ENCODE data around the gene PDXDC1.
"Not testable (repeated sequence)": the region's sequence is repeated elsewhere in the genome, so short reads cannot be mapped to it uniquely, and the experiment has no call there.

Gene PDXDC1

GRCh38 chr16:15015671-15016070 lies 40.8 kb downstream of the PDXDC1 start:
- H3K27ac ChIP-seq; intact Hi-C loops (cut with DNase I; ENCODE audit: low total_unique reads); H3K27me3 ChIP-seq; H3K9me3 ChIP-seq; DNase-seq; H3K4me3 ChIP-seq: not testable (repeated sequence)
- peaks cover 26 to 39% (median 34%) of the 10 kb centered on the region in 3 donors for H3K36me3 ChIP-seq
- H3K4me1 ChIP-seq, result peaks cover 0 to 32% (median 4%) of the 10 kb centered on the region in 4 donors

GRCh38 chr16:15016354-15016753 lies 41.5 kb downstream of the PDXDC1 start:
- H3K9me3 ChIP-seq; H3K27me3 ChIP-seq; H3K4me3 ChIP-seq; intact Hi-C loops (cut with DNase I; ENCODE audit: low total_unique reads); DNase-seq: not testable (repeated sequence)
- Histone ChIP-seq H3K36me3 (peaks cover 26 to 44% (median 28%) of the 10 kb centered on the region in 3 donors), H3K4me1 (peaks cover 0 to 37% (median 4%) of the 10 kb centered on the region in 4 donors), H3K27ac (peak overlapping the region; percentile 24 to 50)

GRCh38 chr16:15016951-15017580 lies 42.2 kb downstream of the PDXDC1 start:
- Histone ChIP-seq H3K36me3 (peaks cover 26 to 50% (median 34%) of the 10 kb centered on the region in 3 donors), H3K4me1 (peaks cover 0 to 41% (median 4%) of the 10 kb centered on the region in 4 donors), H3K27ac (peak overlapping the region; percentile 24 to 50)
- intact Hi-C loops (cut with DNase I; ENCODE audit: low total_unique reads); H3K4me3 ChIP-seq; H3K9me3 ChIP-seq; H3K27me3 ChIP-seq: not testable (repeated sequence)
- DNase-seq, result peak in 1 of 2 donors; percentile 76

- H3K27me3 ChIP-seq; H3K9me3 ChIP-seq; H3K27ac ChIP-seq; intact Hi-C loops (cut with DNase I; ENCODE audit: low total_unique reads); H3K4me3 ChIP-seq; DNase-seq: not testable (repeated sequence)
- H3K36me3 ChIP-seq, result peaks cover 23 to 72% (median 51%) of the 10 kb centered on the region in 3 donors
- H3K4me1 ChIP-seq, result peaks cover 0 to 41% (median 7%) of the 10 kb centered on the region in 4 donors
These were observed 46.6 kb downstream of the PDXDC1 start for GRCh38 chr16:15021429-15021828.

GRCh38 chr16:15022194-15022593 lies 47.4 kb downstream of the PDXDC1 start:
- TF ChIP-seq CTCF (IDR thresholded peaks at IDR 0.05), result peak; percentile 15 to 25
- H3K27ac ChIP-seq; intact Hi-C loops (cut with DNase I; ENCODE audit: low total_unique reads); H3K9me3 ChIP-seq; H3K27me3 ChIP-seq; H3K4me3 ChIP-seq: not testable (repeated sequence)
- Histone ChIP-seq H3K36me3 (peaks cover 22 to 65% (median 52%) of the 10 kb centered on the region in 3 donors), H3K4me1 (peaks cover 0 to 33% (median 4%) of the 10 kb centered on the region in 4 donors)
- peak in 1 of 2 donors; percentile 62 for DNase-seq

GRCh38 chr16:15023381-15024077 lies 48.7 kb downstream of the PDXDC1 start:
- H3K4me3 ChIP-seq; H3K27me3 ChIP-seq; H3K9me3 ChIP-seq; intact Hi-C loops (cut with DNase I; ENCODE audit: low total_unique reads): not testable (repeated sequence)
- peaks cover 0 to 36% (median 6%) of the 10 kb centered on the region in 4 donors for H3K4me1 ChIP-seq
- H3K36me3 ChIP-seq, result peaks cover 20 to 60% (median 53%) of the 10 kb centered on the region in 3 donors
- H3K27ac ChIP-seq, result peak overlapping the region in 1 of 2 donors; percentile 34
- DNase-seq, result peak in 1 of 2 donors; percentile 64

- H3K36me3 ChIP-seq, result peaks cover 16 to 61% (median 54%) of the 10 kb centered on the region in 3 donors
- H3K27ac ChIP-seq, result peak overlapping the region in 1 of 2 donors; percentile 20
- H3K9me3 ChIP-seq; H3K4me3 ChIP-seq; intact Hi-C loops (cut with DNase I; ENCODE audit: low total_unique reads); H3K27me3 ChIP-seq: not testable (repeated sequence)
- H3K4me1 ChIP-seq, result peaks cover 0 to 46% (median 7%) of the 10 kb centered on the region in 4 donors
- peak in 1 of 2 donors; percentile 52 for DNase-seq
These were observed 50.0 kb downstream of the PDXDC1 start for GRCh38 chr16:15024858-15025199.

GRCh38 chr16:15025234-15025951 lies 50.6 kb downstream of the PDXDC1 start:
- intact Hi-C loops (cut with DNase I; ENCODE audit: low total_unique reads), result not testable (repeated sequence)
- peak in 1 of 2 donors; percentile 62 for DNase-seq
- peak overlapping the region; percentile 43 to 48 for H3K27ac ChIP-seq

GRCh38 chr16:15027051-15027450 lies 52.2 kb downstream of the PDXDC1 start:
- peaks cover 26 to 63% (median 61%) of the 10 kb centered on the region in 3 donors for H3K36me3 ChIP-seq
- H3K27ac ChIP-seq; intact Hi-C loops (cut with DNase I; ENCODE audit: low total_unique reads); H3K9me3 ChIP-seq; DNase-seq; H3K4me3 ChIP-seq; H3K27me3 ChIP-seq: not testable (repeated sequence)
- peaks cover 0 to 39% (median 7%) of the 10 kb centered on the region in 4 donors for H3K4me1 ChIP-seq

More at GRCh38 chr16:15025234-15025951, 50.6 kb downstream of the PDXDC1 start:
- Histone ChIP-seq H3K36me3 (peaks cover 16 to 62% (median 53%) of the 10 kb centered on the region in 3 donors), H3K4me1 (peaks cover 0 to 48% (median 7%) of the 10 kb centered on the region in 4 donors)
- not testable (repeated sequence) for H3K9me3 ChIP-seq, H3K4me3 ChIP-seq, H3K27me3 ChIP-seq

GRCh38 chr16:15027503-15028344 lies 52.9 kb downstream of the PDXDC1 start:
- H3K27me3 ChIP-seq; H3K4me3 ChIP-seq; intact Hi-C loops (cut with DNase I; ENCODE audit: low total_unique reads); H3K9me3 ChIP-seq; DNase-seq: not testable (repeated sequence)
- H3K36me3 ChIP-seq, result peaks cover 28 to 69% (median 62%) of the 10 kb centered on the region in 3 donors
- peak overlapping the region; percentile 35 to 41 for H3K27ac ChIP-seq
- peaks cover 0 to 39% (median 7%) of the 10 kb centered on the region in 4 donors for H3K4me1 ChIP-seq

GRCh38 chr16:15028345-15028715 lies 53.5 kb downstream of the PDXDC1 start:
- intact Hi-C loops (cut with DNase I; ENCODE audit: low total_unique reads); H3K27me3 ChIP-seq; DNase-seq; H3K4me3 ChIP-seq; H3K9me3 ChIP-seq: not testable (repeated sequence)
- H3K36me3 ChIP-seq, result peaks cover 30 to 69% (median 65%) of the 10 kb centered on the region in 3 donors
- H3K4me1 ChIP-seq, result peaks cover 0 to 39% (median 7%) of the 10 kb centered on the region in 4 donors
- H3K27ac ChIP-seq, result peak overlapping the region; percentile 13 to 45
